ENCODE measurements around the gene LGI2.

LGI2 gene

GRCh38 chr4:25029479-25030276, 1.1 kb downstream of the LGI2 start:
- H3K9me3 ChIP-seq (replicated peaks; ENCODE audit: insufficient read depth, low read length) = no peaks in the 10 kb centered on the region
- H2AFZ ChIP-seq (ENCODE audit: low read length) = peak overlapping the region; percentile 76
- peak overlapping the region; percentile 35; the same call in 1 of the 2 replicates for H3K9ac ChIP-seq (ENCODE audit: low read length)
- H3K4me3 ChIP-seq (ENCODE audit: low read length) = peak overlapping the region; percentile 58
- peak; percentile 11 for DNase-seq
- no peaks in the 10 kb centered on the region for H3K27me3 ChIP-seq (replicated peaks; ENCODE audit: insufficient read depth, low read length)
- H3K4me1 ChIP-seq (ENCODE audit: low read length) = no peaks in the 10 kb centered on the region
- H3F3A ChIP-seq (ENCODE audit: insufficient read depth, low read length) = no peaks in the 10 kb centered on the region
- H3K4me2 ChIP-seq (ENCODE audit: low read depth, low read length) = peak overlapping the region; percentile 91
- no peaks in the 10 kb centered on the region for H4K20me1 ChIP-seq (ENCODE audit: insufficient read depth, low read length)
- TF ChIP-seq EZH2 (optimal IDR thresholded peaks at IDR 0.05; ENCODE audit: low read depth, low read length) (no peak), CTCF (IDR thresholded peaks at IDR 0.05; ENCODE audit: low read length) (no peak), EZH2phosphoT487 (IDR thresholded peaks at IDR 0.05; ENCODE audit: low read length) (no peak)
- H3K36me3 ChIP-seq (replicated peaks; ENCODE audit: insufficient read depth, low read length) = no peaks in the 10 kb centered on the region
- no peak overlapping the region for H3K27ac ChIP-seq (ENCODE audit: low read length)
- no peaks in the 10 kb centered on the region for H3K9me2 ChIP-seq (replicated peaks; ENCODE audit: insufficient read depth, low read length)
- H3K79me2 ChIP-seq (ENCODE audit: low read length) = no peaks in the 10 kb centered on the region

DNA sequence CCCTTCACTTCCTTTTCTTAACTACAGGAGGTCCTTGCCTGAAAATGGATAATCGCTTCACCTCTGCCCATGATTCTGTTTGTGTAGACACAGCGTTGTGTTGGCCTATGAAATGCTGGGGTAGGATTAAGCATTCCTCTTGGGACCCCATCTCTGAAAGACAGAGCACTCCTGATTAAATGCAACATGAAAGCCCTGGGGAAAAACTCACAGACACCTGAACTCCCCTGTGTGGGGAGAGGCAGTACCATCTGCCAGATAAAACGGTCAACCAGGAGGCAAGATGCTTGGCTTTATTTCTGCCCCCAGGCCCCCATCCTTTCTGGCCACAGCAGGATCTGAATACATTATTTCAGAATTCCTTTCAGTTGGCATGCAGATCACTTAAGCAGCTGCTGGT, 1.9 kb downstream of the LGI2 start:
- Histone ChIP-seq H3K9ac (ENCODE audit: low read length) (no peak overlapping the region), H3K79me2 (ENCODE audit: low read length) (no peaks in the 10 kb centered on the region), H3K27ac (ENCODE audit: low read length) (no peak overlapping the region), H3K9me3 (replicated peaks; ENCODE audit: insufficient read depth, low read length) (no peaks in the 10 kb centered on the region), H3K4me3 (ENCODE audit: low read length) (no peak overlapping the region), H3K4me1 (ENCODE audit: low read length) (no peaks in the 10 kb centered on the region), H2AFZ (ENCODE audit: low read length) (no peak overlapping the region), H3K27me3 (replicated peaks; ENCODE audit: insufficient read depth, low read length) (no peaks in the 10 kb centered on the region), H3K9me2 (replicated peaks; ENCODE audit: insufficient read depth, low read length) (no peaks in the 10 kb centered on the region), H3K36me3 (replicated peaks; ENCODE audit: insufficient read depth, low read length) (no peaks in the 10 kb centered on the region), H4K20me1 (ENCODE audit: insufficient read depth, low read length) (no peaks in the 10 kb centered on the region), H3K4me2 (ENCODE audit: low read depth, low read length) (no peak overlapping the region), H3F3A (ENCODE audit: insufficient read depth, low read length) (no peaks in the 10 kb centered on the region)
- no peak for DNase-seq
- TF ChIP-seq EZH2 (optimal IDR thresholded peaks at IDR 0.05; ENCODE audit: low read depth, low read length) (no peak), CTCF (IDR thresholded peaks at IDR 0.05; ENCODE audit: low read length) (no peak), EZH2phosphoT487 (IDR thresholded peaks at IDR 0.05; ENCODE audit: low read length) (no peak)

- Histone ChIP-seq H3K4me3 (ENCODE audit: low read length) (no peak overlapping the region), H3K9ac (ENCODE audit: low read length) (no peak overlapping the region), H3K27me3 (replicated peaks; ENCODE audit: insufficient read depth, low read length) (no peaks in the 10 kb centered on the region), H3K9me2 (replicated peaks; ENCODE audit: insufficient read depth, low read length) (no peaks in the 10 kb centered on the region), H4K20me1 (ENCODE audit: insufficient read depth, low read length) (no peaks in the 10 kb centered on the region), H3F3A (ENCODE audit: insufficient read depth, low read length) (no peaks in the 10 kb centered on the region), H3K9me3 (replicated peaks; ENCODE audit: insufficient read depth, low read length) (no peaks in the 10 kb centered on the region), H3K4me1 (ENCODE audit: low read length) (no peaks in the 10 kb centered on the region), H2AFZ (ENCODE audit: low read length) (no peak overlapping the region), H3K36me3 (replicated peaks; ENCODE audit: insufficient read depth, low read length) (no peaks in the 10 kb centered on the region), H3K27ac (ENCODE audit: low read length) (no peak overlapping the region), H3K4me2 (ENCODE audit: low read depth, low read length) (no peak overlapping the region), H3K79me2 (ENCODE audit: low read length) (no peaks in the 10 kb centered on the region)
- no peak for DNase-seq
- TF ChIP-seq EZH2phosphoT487 (IDR thresholded peaks at IDR 0.05; ENCODE audit: low read length) (no peak), CTCF (IDR thresholded peaks at IDR 0.05; ENCODE audit: low read length) (no peak), EZH2 (optimal IDR thresholded peaks at IDR 0.05; ENCODE audit: low read depth, low read length) (no peak)
These were observed 8.0 kb downstream of the LGI2 start for GRCh38 chr4:25022766-25023165.

All from MM.1S (cell line).